ENCODE data around the gene PDE8A. TPM values are rescaled to one million over a fixed set of nuclear protein-coding genes. Genes with fewer than 3 reads are reported as not detected.

Gene PDE8A
- total RNA-seq, 1 donor from 2014 or later, result 26.0 TPM

DNA sequence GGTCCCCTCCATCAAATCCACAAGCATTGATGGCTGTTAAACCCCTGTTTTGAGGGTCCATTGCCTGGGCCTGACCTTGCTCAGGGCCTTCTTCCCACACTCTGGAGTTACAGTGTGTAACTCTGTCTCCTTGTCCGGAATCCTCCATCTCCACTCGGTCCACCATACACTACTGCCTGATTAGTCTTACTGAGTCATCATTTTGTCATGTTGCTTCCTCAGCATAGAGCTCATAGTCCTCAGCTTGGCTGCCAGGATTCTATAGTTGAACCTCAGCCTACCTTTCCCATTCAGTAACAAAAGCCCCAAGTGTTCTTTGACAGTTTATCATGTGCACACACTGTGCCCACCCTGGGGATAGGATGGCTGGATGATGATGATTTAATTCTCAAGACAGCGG lies 113.0 kb downstream of the PDE8A start:
- DNase-seq, result no peak

DNA sequence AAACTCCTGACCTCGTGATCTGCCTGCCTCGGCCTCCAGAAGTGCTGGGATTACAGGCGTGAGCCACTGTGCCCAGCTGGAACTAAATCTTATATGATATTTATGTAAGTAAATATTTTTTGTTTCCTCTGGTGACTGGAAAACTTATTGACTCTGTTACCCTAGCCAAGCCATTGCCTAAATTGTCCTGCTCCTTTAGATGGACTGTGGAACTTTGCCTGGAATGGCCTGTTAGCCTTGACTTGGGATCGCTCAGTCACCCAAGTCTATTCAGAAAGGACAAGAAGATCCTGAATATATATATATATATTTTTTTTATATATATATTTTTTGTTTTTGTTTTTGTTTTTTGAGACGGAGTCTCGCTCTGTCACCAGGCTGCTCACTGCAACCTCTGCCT lies 113.9 kb downstream of the PDE8A start:
- DNase-seq, result no peak

GRCh38 chr15:85097250-85097649 lies 115.6 kb downstream of the PDE8A start:
- DNase-seq, result no peak

DNA sequence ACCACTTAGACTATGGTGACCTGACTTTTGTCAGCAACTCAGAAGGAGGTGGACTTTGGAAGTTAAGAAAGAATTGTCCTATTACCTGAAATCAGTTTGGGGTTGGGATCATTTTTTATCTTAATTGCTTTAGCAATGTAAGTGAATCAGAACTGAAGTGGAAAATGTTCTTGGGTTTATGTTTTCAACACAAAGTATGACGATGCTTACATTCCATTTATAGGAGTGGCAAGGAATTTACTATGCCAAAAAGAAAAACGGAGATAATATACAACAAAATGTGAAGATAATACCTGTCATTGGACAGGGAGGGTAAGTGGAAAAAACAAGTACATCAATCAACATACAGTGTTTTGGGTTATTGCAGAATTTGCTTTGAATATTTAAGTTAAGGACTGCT lies 116.1 kb downstream of the PDE8A start:
- no peak for DNase-seq

DNA sequence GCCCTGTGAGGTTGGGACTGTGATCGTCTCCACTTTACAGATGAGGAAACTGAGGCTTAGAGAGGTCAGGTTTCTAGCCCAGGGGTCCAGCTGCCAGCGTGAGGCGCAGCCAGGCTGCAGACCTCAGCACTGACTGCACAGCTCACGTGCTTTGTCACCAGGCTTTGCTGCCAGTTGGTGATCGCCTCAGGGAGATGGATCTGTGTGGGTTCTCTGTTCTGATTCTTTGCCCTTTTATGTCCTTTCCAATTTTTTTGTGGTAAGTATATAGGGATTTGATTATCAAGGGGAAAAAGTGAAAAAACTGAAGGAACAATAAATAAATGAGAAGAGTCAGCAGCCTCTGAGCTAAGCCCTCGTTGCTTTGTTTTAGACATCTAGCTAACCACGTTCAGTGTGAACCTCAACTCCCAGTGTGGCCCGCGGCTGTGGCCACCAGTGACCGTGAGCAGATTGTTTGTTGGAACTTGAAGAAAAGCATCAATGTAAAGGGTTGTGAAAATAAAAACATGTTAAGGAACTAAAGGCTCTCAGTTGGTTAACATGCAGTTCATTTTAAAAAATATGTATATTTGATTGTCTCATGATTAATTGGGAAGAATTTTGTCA lies 117.6 kb downstream of the PDE8A start:
- DNase-seq, result peak; percentile 9

- DNase-seq, result no peak
Observed at GRCh38 chr15:85100186-85100937, 118.7 kb downstream of the PDE8A start.

DNA sequence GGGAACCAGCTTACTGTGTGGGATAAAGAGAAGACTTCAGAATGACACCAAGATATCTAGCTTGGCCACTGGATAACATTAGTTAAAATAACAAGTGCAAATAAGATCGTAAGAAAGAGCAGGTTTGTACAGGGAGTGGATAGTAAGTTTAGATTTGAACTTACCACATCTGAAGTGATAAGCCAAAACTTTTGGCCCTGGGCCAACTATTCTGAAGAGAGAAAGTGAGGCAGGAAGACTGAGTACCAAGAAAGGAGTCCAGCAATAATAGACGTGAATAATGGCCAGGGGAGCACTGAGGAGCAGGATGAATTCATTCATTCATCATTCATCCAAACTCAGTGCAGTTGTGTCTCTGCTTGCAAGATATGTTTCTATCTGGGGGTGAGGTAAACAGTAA lies 122.9 kb downstream of the PDE8A start:
- DNase-seq, result no peak

DNA sequence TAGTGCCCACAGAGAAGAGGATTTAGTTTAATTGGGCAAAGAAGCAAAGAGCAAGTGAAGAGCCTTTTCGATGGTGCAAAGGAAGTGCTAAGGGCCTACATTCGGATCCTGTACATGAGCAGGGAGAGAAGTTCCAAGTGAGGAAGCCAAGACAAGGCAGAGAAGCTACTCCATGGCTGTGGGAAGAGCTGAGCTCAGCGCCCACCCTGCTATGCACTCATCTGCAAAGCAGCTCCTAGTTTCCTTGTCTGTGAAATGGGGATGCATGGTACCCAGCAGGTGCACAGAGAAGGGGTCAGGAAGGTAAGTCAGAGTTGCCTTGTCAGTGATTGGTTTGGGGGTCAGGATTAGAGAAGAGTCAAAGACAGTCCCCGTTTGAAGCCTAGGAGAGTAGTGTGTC lies 126.5 kb downstream of the PDE8A start:
- DNase-seq, result no peak

- DNase-seq, result no peak
Observed at GRCh38 chr15:85109333-85109732, 127.7 kb downstream of the PDE8A start.

- DNase-seq, result no peak
Observed at GRCh38 chr15:85112997-85113396, 131.3 kb downstream of the PDE8A start.

DNA sequence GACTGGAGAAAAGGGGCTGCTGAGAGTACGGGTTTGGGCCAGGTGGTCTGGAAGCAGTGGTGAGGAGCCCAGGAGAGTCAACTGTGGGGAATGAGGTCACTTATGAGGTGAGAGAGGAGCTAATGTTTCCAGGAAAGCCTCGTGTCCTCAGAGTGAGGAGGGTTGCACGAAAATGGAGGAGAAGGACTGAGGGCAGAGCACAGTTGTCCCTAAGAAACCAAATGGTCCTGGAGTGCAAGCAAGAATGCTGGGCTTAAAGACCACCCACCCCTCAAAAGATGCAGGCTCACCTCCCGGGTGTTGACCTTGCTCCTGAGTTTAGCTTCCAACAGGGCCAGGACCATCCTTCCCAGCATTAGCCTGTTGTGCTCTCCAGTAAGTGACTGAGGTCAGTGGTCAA lies 133.2 kb downstream of the PDE8A start:
- DNase-seq, result no peak

DNA sequence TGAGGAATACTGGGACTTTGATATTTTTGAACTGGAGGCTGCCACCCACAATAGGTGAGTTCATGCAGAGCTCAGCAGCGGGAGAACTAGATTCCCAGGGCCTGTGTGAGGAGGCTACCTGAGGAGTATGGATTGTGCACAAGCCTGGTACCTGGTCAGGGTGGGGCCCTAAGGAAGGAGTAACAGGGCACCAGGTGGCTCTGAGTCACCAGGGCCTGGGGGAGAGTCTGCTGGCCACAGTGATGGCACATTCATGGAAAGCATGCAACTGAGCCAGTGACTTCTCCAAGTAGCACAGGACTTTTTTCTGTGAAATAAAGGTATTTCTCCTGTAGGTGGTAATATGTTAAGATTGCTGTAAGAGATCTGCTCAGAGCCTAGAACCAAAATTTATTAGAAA lies 134.4 kb downstream of the PDE8A start:
- DNase-seq, result no peak

DNA sequence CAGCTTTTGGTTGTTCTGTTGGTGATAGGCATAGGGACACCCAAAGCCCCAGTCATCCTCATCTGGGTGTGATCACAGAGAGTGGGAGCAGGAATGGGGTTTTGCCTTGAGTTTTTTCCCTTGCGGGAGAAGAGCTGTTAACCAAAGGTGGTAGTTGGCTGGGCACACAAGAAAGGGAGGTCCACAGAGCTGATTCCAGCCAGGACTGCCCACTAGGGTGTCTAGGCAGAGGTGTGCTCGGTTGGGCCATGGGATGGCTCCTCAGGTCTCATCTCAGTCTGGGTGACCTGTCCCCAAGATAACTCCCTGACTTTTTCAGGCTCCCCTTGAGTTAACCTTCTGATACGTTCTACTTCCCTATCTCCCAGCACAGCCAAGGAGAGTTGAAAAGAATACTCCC lies 134.8 kb downstream of the PDE8A start:
- no peak for DNase-seq

DNA sequence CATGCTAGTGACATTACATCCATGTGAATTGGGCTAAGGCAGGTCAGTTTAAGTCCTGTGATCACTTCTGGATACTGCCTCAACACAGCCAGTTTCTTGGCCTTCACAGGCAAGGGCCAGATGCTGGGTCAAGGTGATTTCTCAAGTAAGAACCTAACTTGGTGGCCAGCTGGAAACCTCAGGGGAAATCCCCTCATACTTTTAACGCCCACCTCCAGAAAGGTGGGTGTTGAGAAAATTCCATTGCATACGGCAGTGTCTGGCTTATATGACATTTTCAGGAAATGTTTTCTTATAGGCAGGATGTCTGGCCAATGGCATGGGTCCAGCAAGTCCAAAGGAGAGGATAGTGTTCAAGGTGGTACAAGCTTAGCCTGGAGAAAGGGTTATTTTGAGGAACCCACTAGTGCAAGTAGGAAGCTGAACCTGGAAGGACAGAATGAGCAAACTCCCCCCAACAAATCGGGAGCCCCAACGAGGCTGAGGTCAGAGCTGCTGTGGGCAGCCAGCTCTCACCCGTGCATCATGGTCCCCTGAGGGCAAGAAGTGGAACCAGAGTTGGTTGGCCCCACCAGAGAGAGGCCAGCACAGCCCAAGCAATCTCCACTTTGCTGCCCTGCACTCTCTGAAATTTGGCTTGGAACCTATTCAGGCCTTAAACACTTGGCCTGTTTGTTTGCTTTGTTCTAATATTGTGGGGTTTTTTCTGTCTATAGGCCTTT lies 135.4 kb downstream of the PDE8A start:
- DNase-seq, result no peak

DNA sequence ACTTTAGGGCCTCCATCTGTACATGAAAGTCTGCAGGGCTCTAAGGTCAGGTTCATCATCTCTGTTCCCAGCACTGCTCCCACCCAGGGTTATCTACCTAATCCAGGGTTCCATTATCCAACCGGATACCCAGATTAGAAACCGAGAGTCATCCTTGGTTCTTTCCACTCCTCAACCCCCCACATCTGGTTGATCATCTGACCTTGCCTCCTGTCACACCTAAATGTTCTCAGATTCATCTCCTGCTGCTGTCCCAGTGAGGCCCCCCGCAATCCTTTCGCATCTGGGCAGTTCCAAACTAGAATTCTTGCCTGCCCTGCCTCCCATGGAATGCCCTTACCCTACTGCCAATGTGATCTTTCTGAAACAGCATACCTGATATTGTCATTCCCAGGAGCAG lies 136.5 kb downstream of the PDE8A start:
- no peak for DNase-seq

- DNase-seq, result no peak
Observed at GRCh38 chr15:85118581-85118980, 136.9 kb downstream of the PDE8A start.

- DNase-seq, result no peak
Observed at GRCh38 chr15:85120351-85121113, 138.9 kb downstream of the PDE8A start.

DNA sequence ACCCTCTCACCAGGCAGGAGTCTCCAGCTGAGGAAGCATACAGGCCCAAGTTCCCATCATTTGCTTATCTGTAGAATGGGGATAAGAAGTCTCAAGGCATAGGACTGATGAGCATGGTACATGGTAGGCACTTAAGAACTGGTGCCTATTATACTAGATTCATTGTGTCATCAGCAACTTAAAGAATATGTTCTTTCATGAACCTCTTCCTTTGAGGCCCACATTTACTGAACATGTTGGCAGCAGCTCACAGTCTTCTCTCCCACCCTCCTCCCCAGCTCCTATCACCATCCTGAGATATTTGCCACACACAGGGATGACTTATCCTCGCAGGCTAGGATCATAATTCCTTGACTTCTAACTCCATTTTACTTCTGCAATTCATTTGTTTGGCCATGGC lies 142.5 kb downstream of the PDE8A start:
- no peak for DNase-seq

GRCh38 chr15:85125056-85125661 lies 143.5 kb downstream of the PDE8A start:
- no peak for DNase-seq

DNA sequence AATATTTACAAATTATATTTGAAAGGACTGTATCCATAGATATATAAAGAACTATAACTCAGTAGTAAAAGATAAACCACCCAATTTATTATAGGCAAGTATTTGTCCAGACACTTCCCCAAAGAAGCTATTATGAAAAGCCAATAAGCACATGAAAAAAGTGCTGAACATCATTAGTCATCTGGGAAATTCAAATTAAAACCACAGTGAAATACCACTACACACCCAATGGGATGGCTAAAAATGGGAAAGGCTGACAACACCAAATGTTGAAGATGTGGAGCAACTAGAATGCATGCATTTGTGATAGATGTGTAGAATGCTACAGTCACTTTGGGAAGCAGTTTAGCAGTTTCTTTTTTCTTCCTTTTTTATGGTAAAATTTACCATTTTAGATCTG lies 147.0 kb downstream of the PDE8A start:
- no peak for DNase-seq

DNA sequence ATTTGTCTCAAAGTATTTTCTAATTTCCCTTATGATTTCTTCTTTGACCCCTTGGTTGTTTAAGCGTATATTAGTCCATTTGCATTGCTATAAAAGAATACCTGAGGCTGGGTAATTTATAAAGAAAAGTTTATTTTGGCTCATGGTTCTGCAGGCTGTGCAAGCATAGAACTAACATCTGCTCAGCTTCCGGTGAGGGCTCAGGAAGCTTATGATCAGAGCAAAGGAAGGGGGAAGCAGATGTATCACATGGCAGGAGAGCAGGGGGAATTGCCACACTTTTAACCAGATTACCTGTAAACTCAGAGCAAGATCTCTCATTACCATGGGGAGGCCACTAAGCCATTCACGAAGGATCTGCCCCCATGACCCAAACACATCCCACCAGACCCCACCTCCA lies 148.2 kb downstream of the PDE8A start:
- no peak for DNase-seq

DNA sequence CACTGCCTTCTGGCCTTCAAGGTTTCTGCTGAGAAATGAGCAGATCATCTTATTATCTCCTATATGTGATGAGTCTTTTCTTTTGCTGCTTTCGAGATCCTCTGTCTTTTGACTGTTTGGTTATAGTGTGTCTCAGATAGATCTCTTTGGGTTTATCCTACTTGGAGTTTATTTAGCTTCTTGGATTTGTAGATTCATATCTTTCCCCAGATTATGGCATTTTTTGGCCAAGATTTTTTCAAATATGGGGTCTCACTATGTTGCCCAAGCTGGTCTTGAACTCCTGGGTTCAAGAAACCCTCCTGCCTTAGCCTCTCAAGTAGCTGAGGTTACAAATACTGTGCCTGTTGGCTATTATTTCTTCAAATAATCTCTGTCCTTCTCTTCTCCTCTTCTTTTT lies 150.3 kb downstream of the PDE8A start:
- no peak for DNase-seq

DNA sequence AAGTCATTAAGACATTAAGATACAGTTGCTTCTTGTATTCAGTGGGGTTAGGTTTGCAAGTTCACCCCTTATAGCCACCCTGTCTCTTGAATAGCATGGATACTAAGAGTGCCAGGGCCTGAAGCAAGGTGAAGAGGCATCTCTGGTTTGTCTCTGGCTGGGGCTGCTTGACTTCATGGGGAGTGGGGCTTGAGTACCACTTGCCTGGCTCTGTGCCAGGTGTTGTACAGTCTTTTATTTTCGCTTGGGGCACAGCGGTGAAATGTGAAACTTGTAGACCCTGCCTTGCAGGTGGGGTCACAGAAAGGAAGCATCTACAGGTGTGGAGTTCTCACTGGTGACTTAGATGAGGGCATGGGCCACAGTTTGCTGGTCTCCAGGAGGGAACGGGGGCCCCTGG lies 152.1 kb downstream of the PDE8A start:
- no peak for DNase-seq
